Ascending aorta (tissue), 2 donors: ENCODE measurements around the gene ROBO3. TPM values are rescaled to one million over a fixed set of nuclear protein-coding genes. Genes with fewer than 3 reads are reported as not detected.
A peak's percentile ranks its signal among the peaks of the same experiment; 100 is the strongest.

Experiments used
- DNase-seq, 2 donors: peaks; one replicate each; pipeline ENCODE4 v3.0.0-alpha.2; 2019; ENCODE audit warnings: low spot score in 2 of 2
- H3K27ac ChIP-seq, 2 donors: fragments of 200-600 bp; sonication (generic); one replicate each; pipeline ENCODE4 v1.5.1; 2016 to 2017; ENCODE audit warnings: mild to moderate bottlenecking in 1 of 2
- H3K27me3 ChIP-seq: fragments of 200-600 bp; sonication (generic); one replicate; pipeline ENCODE4 v1.5.1; 2017
- H3K36me3 ChIP-seq, 2 donors: fragments of 200-600 bp; sonication (generic); one replicate each; pipeline ENCODE4 v1.5.1; 2016
- H3K4me1 ChIP-seq, 2 donors: fragments of 200-600 bp; sonication (generic); one replicate each; pipeline ENCODE4 v1.5.1; 2016 to 2017; ENCODE audit warnings: mild to moderate bottlenecking in 1 of 2
- H3K4me3 ChIP-seq, 2 donors: fragments of 200-600 bp; sonication (generic); one replicate each; pipeline ENCODE4 v1.5.1; 2016 to 2017; ENCODE audit warnings: mild to moderate bottlenecking in 1 of 2
- H3K9me3 ChIP-seq, 2 donors: fragments of 200-600 bp; sonication (generic); one replicate each; pipeline ENCODE4 v1.5.1; 2016
- CTCF ChIP-seq, 3 experiments: fragments of 200-600 bp in 2 of 3; fragments of 450-650 bp in 1 of 3; sonication (generic) in 2 of 3; IDR thresholded peaks; one replicate each; pipeline ENCODE4 v1.5.1; 2016 to 2019; ENCODE audit warnings: antibody characterized with exemption in 3 of 3, mild to moderate bottlenecking in 1 of 3, moderate library complexity in 1 of 3
- intact Hi-C: fragments of 100-400 bp; cut with DNase I; formaldehyde crosslinking; loops from one replicate; pipeline ENCODE4 v1.15.1; 2023
- total RNA-seq: library from RNA; depleted of rRNA; stranded (reverse); fragments of >200 nt; gene quantifications from one replicate; pipeline ENCODE4 v1.1.0, GENCODE V29; 2016

ROBO3 gene
- total RNA-seq, 1 donor from 2014 or later = 37.5 TPM

GRCh38 chr11:124884869-124885479, 19.7 kb downstream of the ROBO3 start:
- H3K27me3 ChIP-seq = no peaks in the 10 kb centered on the region
- intact Hi-C loops = no loop called here
- no peaks in the 10 kb centered on the region for H3K4me1 ChIP-seq
- peak in 1 of 2 donors; percentile 44 for DNase-seq
- TF ChIP-seq CTCF (IDR thresholded peaks at IDR 0.05) = no peak
- H3K4me3 ChIP-seq = no peak overlapping the region
- no peaks in the 10 kb centered on the region for H3K36me3 ChIP-seq
- no peak overlapping the region for H3K27ac ChIP-seq
- no peaks in the 10 kb centered on the region for H3K9me3 ChIP-seq

- Histone ChIP-seq H3K36me3 (no peaks in the 10 kb centered on the region), H3K27me3 (no peaks in the 10 kb centered on the region), H3K27ac (no peak overlapping the region)
These were observed 21.2 kb downstream of the ROBO3 start for GRCh38 chr11:124886476-124886875.

GRCh38 chr11:124886978-124887666, 21.9 kb downstream of the ROBO3 start:
- H3K4me1 ChIP-seq = no peaks in the 10 kb centered on the region

More at GRCh38 chr11:124886476-124886875, 21.2 kb downstream of the ROBO3 start:
- TF ChIP-seq CTCF (IDR thresholded peaks at IDR 0.05) = no peak
- H3K9me3 ChIP-seq = no peaks in the 10 kb centered on the region
- intact Hi-C loops = no loop called here
- H3K4me3 ChIP-seq = no peak overlapping the region
- no peaks in the 10 kb centered on the region for H3K4me1 ChIP-seq
- peak in 1 of 2 donors; percentile 58 for DNase-seq

GRCh38 chr11:124887667-124888013, 22.4 kb downstream of the ROBO3 start:
- no peaks in the 10 kb centered on the region for H3K36me3 ChIP-seq
- DNase-seq = peak in 1 of 2 donors; percentile 16
- H3K9me3 ChIP-seq = no peaks in the 10 kb centered on the region
- intact Hi-C loops = no loop called here
- no peak overlapping the region for H3K27ac ChIP-seq
- no peaks in the 10 kb centered on the region for H3K4me1 ChIP-seq
- no peak overlapping the region for H3K4me3 ChIP-seq
- no peak for TF ChIP-seq CTCF (IDR thresholded peaks at IDR 0.05)
- no peaks in the 10 kb centered on the region for H3K27me3 ChIP-seq

More at GRCh38 chr11:124886978-124887666, 21.9 kb downstream of the ROBO3 start:
- H3K27me3 ChIP-seq = no peaks in the 10 kb centered on the region
- intact Hi-C loops = no loop called here
- H3K4me3 ChIP-seq = no peak overlapping the region
- H3K36me3 ChIP-seq = no peaks in the 10 kb centered on the region
- peak in 1 of 2 donors; percentile 37 for DNase-seq
- TF ChIP-seq CTCF (IDR thresholded peaks at IDR 0.05) = no peak
- no peaks in the 10 kb centered on the region for H3K9me3 ChIP-seq
- no peak overlapping the region for H3K27ac ChIP-seq

- Histone ChIP-seq H3K27ac (no peak overlapping the region), H3K4me1 (no peaks in the 10 kb centered on the region), H3K36me3 (no peaks in the 10 kb centered on the region), H3K9me3 (no peaks in the 10 kb centered on the region), H3K27me3 (no peaks in the 10 kb centered on the region), H3K4me3 (no peak overlapping the region)
- DNase-seq = peak in 1 of 2 donors; percentile 39
- no peak for TF ChIP-seq CTCF (IDR thresholded peaks at IDR 0.05)
- intact Hi-C loops = no loop called here
These were observed 24.2 kb downstream of the ROBO3 start for GRCh38 chr11:124889191-124890091.
